A673 (cell line): ENCODE data around the gene EWSR1. TPM values are rescaled to one million over a fixed set of nuclear protein-coding genes. Genes with fewer than 3 reads are reported as not detected.
A peak's percentile ranks its signal among the peaks of the same experiment; 100 is the strongest.

Experiments used
- BruUV-seq: library from RNA; stranded (reverse); fragments of 400-500 nt; replicated peaks from 2 replicates; lab custom pipeline; 2021; lab: Mats Ljungman, UMichigan
- CTCF ChIA-PET: fragments of 300-600 bp; sonication (Branson Sonifier 250); formaldehyde crosslinking; loops from one replicate; lab custom pipeline; 2022; ENCODE audit warnings: antibody characterized with exemption; lab: Charles Lee
- POLR2A ChIA-PET: fragments of 300-600 bp; sonication (Branson Sonifier 250); formaldehyde crosslinking; loops from one replicate; lab custom pipeline; 2022; ENCODE audit warnings: antibody characterized with exemption; ENCODE audit not compliant: low non-redundant PET; lab: Charles Lee
- DNase-seq: peaks from one replicate; pipeline ENCODE4 v3.0.0-alpha.2; 2015; ENCODE audit warnings: low spot score
- H3K27ac ChIP-seq: fragments of 200-600 bp; sonication (generic); 2 replicates; pipeline ENCODE4 v1.5.1; 2016; ENCODE audit warnings: mixed run types, low read depth, mild to moderate bottlenecking, mixed read lengths, antibody characterized with exemption, low read length; ENCODE audit not compliant: poor library complexity, severe bottlenecking
- H3K27me3 ChIP-seq: fragments of 200-600 bp; sonication (generic); replicated peaks from 2 replicates; pipeline ENCODE4 v1.6.1; 2017; ENCODE audit warnings: mixed run types, low read depth, mild to moderate bottlenecking, mixed read lengths, antibody characterized with exemption, low read length; ENCODE audit not compliant: insufficient read depth, poor library complexity
- H3K36me3 ChIP-seq: fragments of 200-600 bp; sonication (generic); 2 replicates; pipeline ENCODE4 v1.6.1; 2016; ENCODE audit warnings: mixed run types, mild to moderate bottlenecking, mixed read lengths, antibody characterized with exemption, low read length; ENCODE audit not compliant: insufficient read depth, poor library complexity, severe bottlenecking
- H3K4me1 ChIP-seq: fragments of 200-600 bp; sonication (generic); 2 replicates; pipeline ENCODE4 v1.6.1; 2017; ENCODE audit warnings: mixed run types, mild to moderate bottlenecking, mixed read lengths, antibody characterized with exemption, low read length; ENCODE audit not compliant: insufficient read depth, poor library complexity, severe bottlenecking
- H3K4me3 ChIP-seq: fragments of 200-600 bp; sonication (generic); 2 replicates; pipeline ENCODE4 v1.5.1; 2016; ENCODE audit warnings: low read depth, mixed run types, mild to moderate bottlenecking, mixed read lengths, low read length; ENCODE audit not compliant: poor library complexity, severe bottlenecking
- H3K9me3 ChIP-seq: fragments of 200-600 bp; sonication (generic); 2 replicates; pipeline ENCODE4 v1.6.1; 2016; ENCODE audit warnings: mixed run types, low read depth, mild to moderate bottlenecking, mixed read lengths, antibody characterized with exemption, low read length; ENCODE audit not compliant: poor library complexity, severe bottlenecking
- EZH2 ChIP-seq: fragments of 200-600 bp; sonication (generic); IDR thresholded peaks from 2 replicates; pipeline ENCODE4 v1.6.1; 2017; ENCODE audit warnings: borderline replicate concordance, low read depth, mild to moderate bottlenecking, mixed read lengths, antibody characterized with exemption, low read length; ENCODE audit not compliant: poor library complexity, severe bottlenecking
- intact Hi-C: fragments of 100-400 bp; cut with micrococcal nuclease; formaldehyde crosslinking; loops from one replicate; pipeline ENCODE4 v1.10.0; 2022; ENCODE audit not compliant: unreplicated experiment
- microRNA-seq: library from miRNA; unstranded; fragments of <30 nt; microRNA quantifications from one replicate; pipeline ENCODE4 v1.2.0, GENCODE V29; 2021
- total RNA-seq: library from RNA; stranded (reverse); gene quantifications from 2 replicates; pipeline ENCODE4 v1.2.3, GENCODE V29; 2021
- TF ChIP-seq, protein P1 (sequence below): fragments of 300-800, 200-600 bp; sonication (generic); conservative IDR thresholded peaks from 2 replicates; pipeline ENCODE4 v1.5.1; 2017; ENCODE audit warnings: low read depth, mild to moderate bottlenecking, antibody characterized with exemption, low read length, moderate library complexity, mixed read lengths

Gene EWSR1
- total RNA-seq, 1 experiment from 2014 or later = 358 TPM

DNA sequence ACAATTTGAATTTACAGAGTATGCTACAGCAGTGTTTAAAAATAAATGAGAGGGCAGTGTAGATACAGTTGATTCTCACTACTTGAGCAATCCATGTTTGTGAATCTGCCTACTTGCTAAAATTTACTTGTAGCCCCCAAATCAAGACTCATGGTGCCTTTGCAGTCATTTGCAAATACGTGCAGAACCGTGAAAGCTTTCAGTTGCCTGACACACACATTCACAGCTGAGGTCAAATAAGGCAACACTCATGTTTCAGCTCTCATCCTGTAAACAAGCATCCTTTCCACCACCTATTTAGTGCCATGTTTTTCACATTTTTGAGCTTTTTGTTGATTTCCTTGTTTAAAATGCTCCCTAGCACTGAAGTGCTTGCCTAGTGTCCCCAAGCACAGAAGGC, 80.0 kb downstream of the EWSR1 start:
- H3K9me3 ChIP-seq = no peaks in the 10 kb centered on the region
- H3K36me3 ChIP-seq = peaks cover 15% of the 10 kb centered on the region
- BruUV-seq = no TSS peak
- TF ChIP-seq, protein P1, sequence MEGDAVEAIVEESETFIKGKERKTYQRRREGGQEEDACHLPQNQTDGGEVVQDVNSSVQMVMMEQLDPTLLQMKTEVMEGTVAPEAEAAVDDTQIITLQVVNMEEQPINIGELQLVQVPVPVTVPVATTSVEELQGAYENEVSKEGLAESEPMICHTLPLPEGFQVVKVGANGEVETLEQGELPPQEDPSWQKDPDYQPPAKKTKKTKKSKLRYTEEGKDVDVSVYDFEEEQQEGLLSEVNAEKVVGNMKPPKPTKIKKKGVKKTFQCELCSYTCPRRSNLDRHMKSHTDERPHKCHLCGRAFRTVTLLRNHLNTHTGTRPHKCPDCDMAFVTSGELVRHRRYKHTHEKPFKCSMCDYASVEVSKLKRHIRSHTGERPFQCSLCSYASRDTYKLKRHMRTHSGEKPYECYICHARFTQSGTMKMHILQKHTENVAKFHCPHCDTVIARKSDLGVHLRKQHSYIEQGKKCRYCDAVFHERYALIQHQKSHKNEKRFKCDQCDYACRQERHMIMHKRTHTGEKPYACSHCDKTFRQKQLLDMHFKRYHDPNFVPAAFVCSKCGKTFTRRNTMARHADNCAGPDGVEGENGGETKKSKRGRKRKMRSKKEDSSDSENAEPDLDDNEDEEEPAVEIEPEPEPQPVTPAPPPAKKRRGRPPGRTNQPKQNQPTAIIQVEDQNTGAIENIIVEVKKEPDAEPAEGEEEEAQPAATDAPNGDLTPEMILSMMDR = no peak
- TF ChIP-seq EZH2 = no peak
- no peak overlapping the region for H3K4me3 ChIP-seq
- ChIA-PET CTCF (no interaction called here), POLR2A (no interaction called here)
- DNase-seq = no peak
- H3K27ac ChIP-seq = no peak overlapping the region
- intact Hi-C loops = no loop called here
- H3K4me1 ChIP-seq = no peaks in the 10 kb centered on the region
- no peaks in the 10 kb centered on the region for H3K27me3 ChIP-seq

DNA sequence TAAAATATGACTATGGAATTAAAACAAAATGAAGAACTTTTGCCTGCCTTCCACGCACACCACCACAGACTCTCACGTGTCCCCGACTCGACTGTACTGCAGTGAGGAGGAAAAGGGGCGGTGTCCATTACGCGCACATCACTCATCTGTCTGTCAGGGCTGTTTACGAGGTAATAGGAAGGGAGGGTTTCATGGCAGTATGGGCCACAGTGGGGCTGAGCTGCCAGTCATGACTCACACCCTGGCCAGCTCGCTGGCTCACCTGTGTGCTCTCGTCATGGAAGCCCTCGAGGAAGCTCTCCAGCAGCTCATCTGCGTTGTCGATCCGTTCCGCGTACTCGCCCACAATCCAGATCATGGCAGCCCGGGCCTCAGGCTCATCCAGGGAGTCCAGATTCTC, 80.9 kb downstream of the EWSR1 start:
- Histone ChIP-seq H3K27me3 (no peaks in the 10 kb centered on the region), H3K9me3 (no peaks in the 10 kb centered on the region), H3K4me3 (no peak overlapping the region), H3K27ac (no peak overlapping the region), H3K36me3 (peaks cover 18% of the 10 kb centered on the region), H3K4me1 (no peaks in the 10 kb centered on the region)
- no peak for DNase-seq
- ChIA-PET CTCF (no interaction called here), POLR2A (no interaction called here)
- BruUV-seq = no TSS peak
- TF ChIP-seq, protein P1 = no peak
- no peak for TF ChIP-seq EZH2
- intact Hi-C loops = no loop called here

Small RNAs within 50 kb of the gene (microRNA-seq; reads per million reads assigned to microRNA genes)
- 12.9 reads per million, percentile 35 among the genes with 10 or more reads in this experiment for gene MIR3653

Other genes with a start within 250 kb of the EWSR1 start
- not detected in 2 replicates for gene C22orf31, start 206.4 kb upstream of the EWSR1 start, total RNA-seq
- 4.2 and 9.6 TPM in 2 replicates for gene KREMEN1, start 195.2 kb upstream of the EWSR1 start, total RNA-seq
- 0.15 TPM in 1 of 2 replicates, not detected in the other for gene EMID1, start 62.4 kb upstream of the EWSR1 start, total RNA-seq
- 77.7 and 84.0 TPM in 2 replicates for gene RHBDD3, start 287 bp upstream of the EWSR1 start, total RNA-seq
- 22.7 TPM in 2 replicates for gene GAS2L1, start 38.4 kb downstream of the EWSR1 start, total RNA-seq
- gene RASL10A, start 47.4 kb downstream of the EWSR1 start, total RNA-seq = 0.68 TPM in 1 of 2 replicates, not detected in the other
- 68.1 and 75.2 TPM in 2 replicates for gene AP1B1, start 120.3 kb downstream of the EWSR1 start, total RNA-seq
- gene RFPL1, start 170.3 kb downstream of the EWSR1 start, total RNA-seq = not detected in 2 replicates
- gene NEFH, start 211.9 kb downstream of the EWSR1 start, total RNA-seq = 21.4 and 22.0 TPM in 2 replicates